Measurements from ENCODE around the gene RGS3.

Gene RGS3

DNA sequence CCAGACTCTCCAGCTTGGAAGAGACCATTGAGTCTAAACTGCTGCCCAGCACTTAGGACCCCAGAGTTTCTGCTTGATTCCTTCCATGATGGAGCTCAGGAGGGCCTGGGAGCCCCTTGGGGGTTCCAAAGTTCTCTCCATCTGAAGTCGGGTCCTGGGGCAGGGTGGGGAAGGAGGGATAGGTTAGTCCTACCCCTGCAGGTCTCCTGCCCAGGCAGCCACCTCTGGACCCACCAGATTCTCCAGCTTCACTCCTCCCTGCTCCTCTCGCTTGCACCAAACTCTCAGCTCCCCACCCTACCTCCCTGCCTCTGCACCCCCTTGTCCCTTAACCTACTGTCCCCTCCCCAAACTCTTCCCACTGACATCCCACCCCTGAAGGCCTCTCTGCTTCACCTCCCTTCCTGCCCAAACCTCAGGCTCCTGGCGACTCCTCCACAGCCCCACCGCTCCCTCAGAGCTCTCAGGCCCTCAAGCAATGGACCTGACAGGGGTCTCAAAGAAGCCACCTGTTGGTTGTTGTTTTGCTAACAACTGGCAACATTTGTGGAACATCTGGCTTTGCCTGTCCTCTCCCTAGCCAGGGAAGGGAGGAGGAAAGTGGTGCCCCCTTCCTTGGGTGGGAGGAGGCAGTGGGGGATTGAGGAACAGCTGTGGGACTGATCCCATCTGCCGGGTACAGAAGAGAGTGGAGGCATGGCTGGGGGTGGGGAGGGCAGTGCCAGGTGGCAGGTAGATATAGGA, 137.5 kb downstream of the RGS3 start:
- no peak for DNase-seq (ENCODE audit: low spot score)

DNA sequence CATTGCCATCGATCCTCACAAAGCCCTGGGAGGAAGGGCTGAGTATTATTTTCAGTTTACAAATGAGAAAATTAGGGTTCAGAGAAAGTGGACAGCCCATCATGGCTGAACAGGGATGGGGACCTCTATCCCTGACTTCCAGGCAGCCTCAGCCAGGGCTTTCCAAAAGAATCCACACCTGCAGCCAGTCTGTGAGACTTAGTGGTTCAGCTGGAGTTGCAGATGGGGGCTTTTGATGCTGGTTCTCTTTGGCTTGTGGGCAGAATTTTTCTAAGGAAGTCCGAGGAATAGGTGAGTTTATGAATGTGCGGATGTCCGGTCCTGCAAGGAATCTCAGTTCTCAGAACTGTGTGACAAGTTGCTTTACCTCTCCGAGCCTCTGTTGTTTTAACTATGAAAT, 138.1 kb downstream of the RGS3 start:
- no peak for DNase-seq (ENCODE audit: low spot score)

DNA sequence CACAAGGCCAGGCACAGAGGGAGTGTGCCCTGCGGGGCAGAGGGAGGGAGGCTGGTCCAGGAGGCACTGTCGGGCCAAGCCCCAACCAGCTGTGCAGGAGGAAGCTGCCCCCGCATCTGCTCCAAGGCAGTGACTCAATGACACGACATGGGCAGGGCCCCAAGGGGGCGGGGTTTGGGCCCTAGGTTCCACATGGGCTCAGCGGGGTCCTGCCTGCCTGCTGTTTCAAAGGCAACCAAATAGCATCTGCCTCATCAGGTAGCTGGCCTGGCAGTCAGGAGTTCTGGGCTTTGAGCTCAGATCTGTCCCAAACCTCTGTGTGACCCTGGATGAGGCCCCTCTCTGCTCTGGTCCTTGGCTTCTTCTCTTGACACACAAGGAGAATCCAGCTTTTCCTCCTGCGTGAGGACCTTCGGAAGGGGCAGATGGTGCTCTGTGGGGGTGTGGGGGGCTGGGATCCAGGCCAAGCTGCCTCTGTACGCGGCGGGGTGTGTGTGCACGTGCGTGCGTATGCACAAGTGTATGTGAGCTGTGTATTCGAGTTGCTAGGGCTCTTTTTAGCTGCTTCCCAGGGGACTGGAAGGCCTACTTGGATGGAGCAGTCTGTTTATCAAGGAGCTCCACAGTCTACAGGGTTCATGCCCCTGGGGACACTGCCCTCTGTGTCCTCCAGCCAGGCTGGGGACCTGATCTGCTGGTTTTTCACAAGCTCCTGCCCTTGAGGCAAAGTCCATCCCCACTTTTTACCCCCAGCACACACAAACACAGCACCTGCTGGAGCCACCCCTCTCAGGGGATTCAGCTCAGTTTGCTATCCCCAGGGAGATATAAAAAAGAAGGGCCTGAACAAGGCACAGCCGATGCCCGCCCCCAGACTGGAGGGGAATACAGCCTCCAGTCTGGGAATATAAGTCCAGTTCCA, 138.9 kb downstream of the RGS3 start:
- peak; percentile 47 for DNase-seq (ENCODE audit: low spot score)

DNA sequence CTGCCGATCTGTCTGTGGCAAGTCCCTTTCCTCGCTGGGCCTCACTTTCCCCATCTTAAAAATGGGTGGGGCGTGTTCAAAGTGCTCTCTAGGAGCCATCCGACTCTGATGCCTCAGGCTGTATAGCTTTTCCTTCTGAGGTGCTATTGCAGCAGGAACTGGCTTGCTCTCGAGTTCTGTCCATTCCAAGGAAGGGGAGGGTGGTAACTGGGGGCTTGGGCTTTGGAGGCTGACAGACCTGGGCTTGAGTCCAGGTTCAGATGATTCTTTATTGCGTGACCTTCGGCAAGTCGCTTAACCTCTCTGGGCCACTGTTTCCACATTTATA, 139.5 kb downstream of the RGS3 start:
- DNase-seq (ENCODE audit: low spot score), result no peak

DNA sequence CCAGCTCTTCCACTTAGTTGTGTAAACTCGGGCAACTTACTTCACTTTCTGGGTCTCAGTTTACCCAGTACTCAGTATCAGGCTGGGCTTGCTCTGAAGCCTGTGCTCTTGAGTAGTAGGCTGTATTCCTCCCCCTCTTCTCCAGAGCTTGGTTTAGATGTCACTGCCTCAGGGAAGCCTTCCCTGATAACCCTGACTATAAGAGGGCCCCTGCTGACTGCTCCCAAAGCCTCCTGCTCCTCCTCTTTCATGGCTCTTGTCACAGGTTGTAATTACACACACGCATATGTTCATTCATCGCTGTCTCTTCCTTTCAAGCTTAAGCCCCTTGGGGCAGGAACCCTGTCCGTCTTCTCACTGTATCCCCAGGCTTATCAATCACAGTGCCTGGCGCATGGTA, 140.2 kb downstream of the RGS3 start:
- DNase-seq (ENCODE audit: low spot score), result no peak

DNA sequence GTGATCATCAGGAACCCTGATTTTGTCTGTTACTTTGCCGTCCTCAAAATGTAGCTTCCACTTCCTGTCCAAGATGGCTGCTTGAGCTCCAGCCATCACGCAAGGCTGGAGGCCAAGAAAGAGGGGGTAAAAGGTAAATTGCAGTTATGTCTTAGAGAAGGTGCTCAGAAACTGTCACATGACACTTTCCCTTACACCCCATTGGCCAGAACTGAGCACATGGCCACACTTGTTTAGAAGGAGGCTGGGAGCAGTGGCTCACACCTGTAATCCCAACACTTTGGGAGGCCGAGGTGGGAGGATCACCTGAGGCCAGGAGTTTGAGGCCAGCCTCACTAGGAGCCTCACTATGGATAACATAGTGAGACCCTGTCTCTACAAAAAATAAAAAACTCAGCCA, 140.9 kb downstream of the RGS3 start:
- DNase-seq (ENCODE audit: low spot score), result no peak

DNA sequence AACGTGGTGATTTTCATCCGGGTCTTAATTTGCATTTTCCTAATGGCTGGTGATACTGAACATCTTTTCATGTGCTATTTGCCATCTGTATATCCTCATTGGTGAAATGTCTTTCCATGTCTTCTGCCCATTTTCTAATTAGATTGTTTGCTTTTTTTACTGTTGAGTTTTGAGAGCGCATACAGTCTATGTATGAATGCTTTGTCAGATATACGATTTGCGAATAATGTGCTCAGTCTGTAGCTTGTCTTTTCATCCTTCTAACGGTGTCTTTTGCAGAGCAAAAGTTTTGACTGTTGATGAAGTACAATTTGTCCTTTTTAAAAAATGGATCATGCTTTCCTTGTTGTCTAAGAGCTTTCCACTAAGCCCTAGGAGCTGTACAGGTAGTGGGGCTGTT, 143.0 kb downstream of the RGS3 start:
- DNase-seq (ENCODE audit: low spot score), result no peak

DNA sequence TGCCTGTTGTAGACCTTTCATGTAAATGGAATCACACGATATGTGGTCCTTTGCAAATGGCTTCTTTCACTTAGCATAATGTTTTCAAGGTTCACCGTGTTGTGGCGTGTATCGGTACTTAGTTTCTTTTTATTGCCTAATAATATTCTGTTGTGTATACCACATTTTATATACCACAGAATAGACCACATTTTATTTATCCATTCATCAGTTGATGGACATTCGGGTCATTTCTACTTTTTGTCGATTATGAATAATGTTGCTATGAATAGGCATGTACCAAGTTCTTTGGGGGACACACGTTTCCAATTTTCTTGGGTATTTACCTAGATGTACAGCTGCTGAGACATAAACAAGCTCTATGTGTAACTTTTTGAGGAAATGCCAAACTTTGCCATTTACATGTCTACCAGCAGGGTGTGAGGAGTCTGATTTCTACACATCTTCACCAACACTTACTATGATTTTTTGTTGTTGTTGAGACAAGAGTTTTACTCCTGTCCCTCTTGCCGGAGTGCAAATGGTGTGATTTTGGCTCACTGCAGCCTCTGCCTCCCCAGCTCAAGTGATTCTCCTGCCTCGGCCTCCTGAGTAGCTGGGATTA, 144.7 kb downstream of the RGS3 start:
- DNase-seq (ENCODE audit: low spot score), result no peak

DNA sequence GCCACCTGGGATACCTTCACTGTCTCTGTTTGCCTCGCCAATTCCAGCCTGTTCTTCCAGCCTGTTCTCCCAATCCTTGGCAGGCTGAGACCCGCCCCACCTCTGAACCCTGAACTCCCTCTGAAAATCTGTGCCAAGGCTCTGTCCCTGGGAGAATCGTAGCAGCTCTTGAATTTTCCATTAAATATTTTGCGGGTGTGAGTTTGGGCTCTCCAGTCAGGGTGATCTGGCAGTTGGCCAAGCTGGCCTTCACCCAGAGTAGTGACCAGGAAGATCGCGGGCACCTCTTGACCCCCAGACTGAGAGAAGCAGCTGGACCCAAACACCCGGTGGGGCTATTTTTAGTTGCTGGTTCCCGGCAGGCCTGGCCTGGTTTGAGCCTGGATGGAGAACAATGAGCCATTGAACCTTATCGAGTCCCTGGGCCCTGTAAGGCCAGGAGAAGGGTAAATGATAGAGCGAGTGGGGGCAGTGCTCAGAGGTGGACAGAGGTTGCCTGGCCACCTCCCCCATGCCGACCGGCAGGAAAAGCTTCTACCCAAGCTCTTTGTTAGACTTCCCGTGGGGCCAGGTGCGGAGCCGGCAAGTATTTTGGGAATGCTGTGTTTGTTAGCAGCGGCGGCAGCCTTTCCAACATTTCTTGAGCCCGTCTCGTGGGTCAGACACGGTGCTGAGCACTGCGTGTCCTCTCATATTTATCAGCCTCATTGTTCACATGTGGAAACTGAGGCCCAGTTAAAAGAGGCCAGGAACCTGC, 146.2 kb downstream of the RGS3 start:
- peak; percentile 86 for DNase-seq (ENCODE audit: low spot score)

DNA sequence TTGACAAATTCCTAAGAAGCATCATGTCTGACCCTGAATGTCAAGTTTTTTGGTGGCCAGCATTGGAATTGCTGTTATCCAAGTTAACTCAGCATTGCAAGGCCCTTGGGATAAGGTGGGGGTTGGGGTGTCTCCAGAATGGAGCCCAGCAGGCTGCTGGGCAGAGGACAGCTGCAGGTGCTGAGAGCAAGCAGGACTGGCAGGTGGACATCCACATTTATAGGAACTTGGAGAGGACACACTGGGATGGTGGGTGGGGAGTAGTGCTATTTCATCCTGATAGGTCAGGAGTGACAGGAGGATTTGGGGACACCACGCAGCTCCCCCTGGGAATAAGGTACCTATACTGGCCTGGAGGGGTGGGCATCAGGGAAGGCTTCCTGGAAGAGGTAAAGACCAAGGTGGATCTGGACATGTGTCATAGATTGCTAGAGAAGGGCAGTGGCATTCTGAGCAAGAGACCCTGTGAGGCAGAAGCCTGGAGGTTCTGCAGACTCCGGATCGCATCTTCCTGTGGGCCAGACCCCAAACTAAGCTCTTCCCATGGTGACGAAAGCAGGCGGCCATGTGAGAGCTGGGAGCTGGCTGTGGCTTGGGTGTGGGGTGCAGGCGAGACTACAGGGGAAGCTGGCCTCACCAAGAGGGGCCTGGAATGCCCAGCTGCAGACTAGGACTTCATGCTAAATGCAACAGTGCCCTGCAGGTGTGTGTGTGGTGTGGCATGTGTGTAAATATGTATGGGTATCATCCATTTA, 148.1 kb downstream of the RGS3 start:
- DNase-seq (ENCODE audit: low spot score), result no peak

DNA sequence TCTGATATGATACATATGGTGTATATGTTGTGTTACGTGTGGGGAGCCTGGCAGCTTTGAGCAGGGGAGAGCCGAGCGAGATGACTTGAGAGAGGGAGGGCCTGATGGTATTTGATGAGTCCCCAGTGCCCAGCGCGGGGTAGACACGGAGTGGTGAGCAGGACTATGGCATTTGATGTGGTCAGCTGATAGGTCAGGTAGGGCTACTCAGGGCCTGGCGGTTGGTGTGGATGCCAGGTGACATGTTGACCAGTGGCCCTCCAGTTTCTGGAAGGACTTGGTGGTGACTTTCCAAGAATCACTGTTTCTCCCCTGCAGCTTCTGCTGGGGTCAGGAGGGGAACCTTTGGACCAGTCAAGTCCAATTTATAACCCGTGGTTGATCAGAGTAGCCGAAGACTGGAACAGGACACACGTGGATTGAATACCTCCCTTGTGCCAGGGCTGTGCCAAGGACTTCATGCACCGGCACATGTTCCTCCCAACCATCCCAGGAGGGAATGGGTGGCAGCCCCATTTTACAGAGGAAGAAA, 148.8 kb downstream of the RGS3 start:
- DNase-seq (ENCODE audit: low spot score), result no peak

DNA sequence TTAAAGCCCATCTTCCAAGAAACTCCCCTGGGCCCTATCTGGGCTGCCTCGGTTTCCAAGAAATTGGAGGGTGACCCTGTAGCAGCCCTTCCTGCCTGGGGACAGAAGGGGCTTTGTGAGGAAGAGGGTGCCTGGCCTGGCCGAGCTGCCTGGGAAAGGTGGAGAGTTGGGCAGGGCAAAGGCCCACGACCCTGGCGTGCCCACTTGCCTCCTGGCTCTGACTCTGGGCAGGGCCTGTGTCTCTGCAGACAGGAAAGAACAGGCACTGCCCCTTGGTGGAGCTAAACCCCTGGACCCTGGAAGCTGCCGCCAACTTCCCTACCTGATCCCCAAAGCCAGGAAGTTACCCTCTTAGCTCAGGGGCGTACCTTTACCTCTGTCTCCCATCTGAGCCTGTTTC, 149.3 kb downstream of the RGS3 start:
- DNase-seq (ENCODE audit: low spot score), result no peak

DNA sequence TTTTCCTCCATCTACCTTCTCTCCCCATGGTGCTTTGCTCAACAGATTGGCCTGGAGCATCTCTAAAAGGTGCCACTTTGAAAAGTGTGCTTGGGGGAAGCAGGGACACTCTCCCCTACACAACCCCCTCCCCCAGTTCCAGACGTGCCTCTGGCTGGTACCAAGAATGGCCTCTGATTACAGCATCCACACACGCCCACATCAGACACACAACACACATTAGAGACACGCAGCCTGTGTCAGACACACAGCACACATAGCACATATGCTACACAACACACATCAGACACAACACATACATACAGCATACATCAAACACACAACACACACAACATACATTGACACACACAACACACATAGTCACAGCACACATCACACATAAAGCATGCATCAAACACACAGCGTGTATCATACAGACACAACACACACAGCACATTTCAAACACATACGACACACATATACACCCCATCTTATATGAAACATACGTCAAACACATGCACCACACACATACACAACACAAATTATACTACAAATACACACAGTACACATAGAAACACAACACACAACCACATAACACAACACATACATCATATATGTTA, 150.4 kb downstream of the RGS3 start:
- no peak for DNase-seq (ENCODE audit: low spot score)

DNA sequence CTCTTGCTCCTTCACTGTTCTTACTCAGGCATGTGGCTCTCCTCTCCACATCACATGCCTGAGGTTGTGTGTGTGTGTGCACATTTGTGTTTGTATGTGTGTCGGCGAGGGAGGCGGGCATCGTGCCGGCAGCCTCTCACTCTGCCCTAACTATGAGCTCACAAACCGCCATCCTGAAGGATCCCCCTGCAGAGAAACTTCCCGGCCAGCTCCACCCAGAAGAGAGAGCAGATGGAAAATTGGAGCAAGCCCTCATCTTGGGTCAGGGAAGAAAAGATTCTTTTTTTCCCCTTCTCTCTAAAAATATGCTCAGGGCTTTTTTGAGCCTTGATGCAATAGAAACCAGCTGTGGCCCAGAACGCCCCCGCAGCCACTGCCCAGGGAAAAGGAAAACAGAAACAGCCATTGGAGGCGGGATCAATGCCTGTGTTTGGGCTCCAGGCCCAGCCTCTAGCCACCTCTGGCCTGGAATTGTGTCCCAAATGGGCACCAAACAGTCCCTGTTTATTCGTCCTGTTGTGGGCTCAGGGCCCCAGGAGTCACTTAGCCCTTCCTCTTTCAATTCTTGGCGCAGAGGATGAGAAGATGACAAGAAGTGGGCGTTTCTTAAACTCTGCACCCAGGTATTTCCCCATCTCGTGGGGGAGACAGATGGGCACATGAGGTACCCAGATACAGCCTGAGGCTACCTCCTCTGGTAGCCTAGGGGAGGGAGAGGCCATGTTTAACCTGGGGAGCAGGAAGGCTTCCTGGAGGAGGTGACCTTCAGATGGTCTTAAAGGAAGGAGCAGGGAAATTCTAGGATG, 151.5 kb downstream of the RGS3 start:
- peak; percentile 45 for DNase-seq (ENCODE audit: low spot score)

DNA sequence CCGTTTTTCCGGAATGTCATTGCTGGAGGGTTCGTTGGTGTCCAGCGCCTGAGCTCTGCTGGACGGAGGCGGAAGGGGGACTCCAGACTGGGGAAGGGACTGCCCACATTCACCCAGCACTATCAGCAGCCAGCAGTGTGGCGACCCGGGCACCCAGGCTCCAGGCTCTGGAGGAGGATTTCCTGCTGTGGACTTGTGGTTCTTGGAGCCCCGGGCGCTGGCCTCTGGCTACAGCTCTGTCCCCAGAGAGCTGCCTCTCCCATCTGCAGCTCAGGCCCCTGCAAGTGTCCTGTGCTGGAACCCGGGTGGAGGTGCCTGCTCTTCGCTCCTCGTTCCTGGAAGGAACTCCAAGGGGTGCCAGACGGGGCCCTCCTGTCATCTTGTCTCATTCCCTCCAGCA, 152.6 kb downstream of the RGS3 start:
- no peak for DNase-seq (ENCODE audit: low spot score)

DNA sequence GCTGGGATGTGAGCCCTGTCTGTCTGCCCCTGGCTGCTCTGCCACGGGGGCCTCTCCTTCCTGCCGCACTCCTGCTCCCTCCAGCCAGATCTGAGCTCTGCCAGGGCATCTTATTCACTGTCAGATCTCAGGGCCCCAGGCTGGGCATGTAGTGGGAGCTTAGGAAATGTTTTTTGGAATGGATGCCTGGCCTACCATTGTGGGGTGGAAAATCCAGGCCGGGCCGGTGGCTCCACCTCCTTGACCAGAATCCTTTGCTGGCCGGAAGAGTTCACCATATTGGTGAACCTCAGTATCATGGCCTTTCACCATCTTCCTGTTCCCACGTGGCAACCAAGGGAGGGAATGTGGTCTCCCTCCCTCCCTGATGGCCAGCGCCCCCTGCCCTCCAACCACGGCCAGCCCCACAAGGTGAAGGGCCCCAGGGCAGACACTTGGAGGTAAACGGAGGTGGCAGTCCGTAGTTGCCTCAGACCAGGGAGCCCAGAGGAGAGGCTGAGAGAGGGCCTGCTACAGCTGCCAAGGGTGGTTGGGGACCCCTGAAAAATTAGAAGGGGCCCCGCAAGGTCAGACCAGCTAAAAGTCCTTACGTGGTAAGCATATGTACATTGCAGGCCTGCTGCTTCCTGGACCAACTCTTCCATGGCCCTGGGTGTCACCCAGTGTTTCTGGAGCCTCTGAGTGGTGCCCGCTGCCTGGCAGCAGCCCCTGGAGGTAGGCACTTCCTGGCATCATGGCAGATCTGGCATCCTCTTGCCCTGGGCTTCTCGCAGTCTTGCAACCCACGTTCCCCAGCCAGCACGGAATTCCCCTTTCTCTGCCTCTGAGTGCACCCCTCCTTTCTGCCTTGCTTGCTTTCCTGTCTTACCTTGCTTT, 153.3 kb downstream of the RGS3 start:
- DNase-seq (ENCODE audit: low spot score), result no peak

DNA sequence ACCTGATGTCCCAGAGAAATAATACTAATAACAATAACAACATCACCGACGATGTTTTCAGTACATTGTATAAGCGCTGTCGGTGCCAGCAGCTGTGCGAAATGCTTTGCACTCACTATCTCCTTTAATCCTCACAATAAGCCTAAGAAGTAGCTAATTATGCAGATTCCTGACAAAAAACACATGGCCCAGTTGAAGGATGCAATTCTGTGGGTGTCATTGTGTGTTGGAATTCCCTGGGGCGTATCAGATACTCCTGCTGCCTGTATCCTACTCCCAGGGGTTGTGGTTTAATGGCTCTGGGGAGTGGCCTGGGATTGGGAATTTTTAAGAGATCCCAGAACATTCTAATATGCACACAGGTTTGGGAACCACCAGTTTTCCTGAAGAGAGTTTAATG, 154.0 kb downstream of the RGS3 start:
- DNase-seq (ENCODE audit: low spot score), result peak; percentile 80

DNA sequence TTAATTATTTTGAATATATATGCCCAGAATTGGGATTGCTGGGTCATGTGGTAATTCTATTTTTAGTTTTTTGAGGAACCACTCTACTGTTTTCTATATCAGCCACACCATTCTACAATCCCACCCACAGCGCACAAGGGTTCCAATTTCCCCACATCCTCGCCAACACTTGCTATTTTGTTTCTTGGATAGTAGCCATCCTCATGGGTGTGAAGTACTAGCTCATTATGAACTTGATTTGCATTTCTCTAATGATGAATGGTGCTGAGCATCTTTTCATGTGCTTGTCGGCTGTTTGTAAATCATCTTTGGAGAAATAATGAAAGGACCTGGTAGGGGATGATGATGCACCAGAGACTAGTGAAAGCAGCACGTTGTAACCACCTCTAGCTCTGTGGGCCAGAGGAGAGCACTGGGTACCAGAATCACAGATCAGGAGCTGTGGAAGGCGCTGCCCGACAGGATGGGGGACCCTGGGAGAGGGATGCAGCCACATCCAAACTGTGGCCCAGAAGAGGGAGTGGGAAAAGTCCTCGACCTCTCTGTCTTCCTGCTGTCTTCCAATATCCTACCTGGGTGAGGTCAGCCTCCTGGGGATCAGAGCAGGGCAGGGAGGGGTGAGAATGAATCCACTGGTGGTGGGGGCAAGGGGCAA, 155.4 kb downstream of the RGS3 start:
- DNase-seq (ENCODE audit: low spot score), result no peak
